ENCODE results near the gene PDZD2.
"Not testable (repeated sequence)": the region's sequence is repeated elsewhere in the genome, so short reads cannot be mapped to it uniquely, and the experiment has no call there.

Gene PDZD2

DNA sequence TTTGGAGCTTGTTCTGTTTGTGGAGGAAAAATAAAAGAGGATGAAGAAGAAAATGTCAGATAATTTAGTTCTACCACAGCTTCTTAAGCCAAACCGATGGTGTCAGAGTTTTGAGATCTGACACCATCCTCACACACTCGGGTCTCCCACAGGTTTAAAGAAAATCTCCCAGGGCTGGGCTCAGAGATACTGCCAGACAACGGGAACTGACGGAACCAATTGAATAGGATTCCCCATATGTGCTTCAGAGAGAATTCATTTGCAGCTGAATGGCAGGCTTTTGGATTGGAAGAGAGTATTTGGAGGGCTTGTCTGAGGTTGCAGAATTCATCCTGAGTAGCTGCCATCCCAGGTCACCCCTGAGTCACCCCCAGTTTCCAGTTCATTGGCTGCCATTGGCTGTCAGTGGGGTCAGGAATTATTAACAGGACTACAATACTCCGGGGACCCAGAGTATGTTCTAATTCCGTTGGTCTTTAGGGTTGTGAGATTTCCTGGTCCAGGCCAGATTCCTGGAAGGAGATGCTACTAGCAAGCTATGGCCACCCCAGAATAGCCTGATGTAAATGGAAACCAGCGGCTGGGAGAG is 131.3 kb downstream of the PDZD2 start:
- Histone ChIP-seq H3K9me3 (ENCODE audit: insufficient read depth, low read depth, low read length) (no peaks in the 10 kb centered on the region), H3K9ac (ENCODE audit: low read depth, low read length, poor library complexity, severe bottlenecking) (no peak overlapping the region), H3K36me3 (ENCODE audit: insufficient read depth, low read length) (no peaks in the 10 kb centered on the region), H3F3A (ENCODE audit: low read depth) (no peaks in the 10 kb centered on the region), H3K79me2 (ENCODE audit: insufficient read depth, low read length) (no peaks in the 10 kb centered on the region), H3K4me3 (ENCODE audit: low read length, poor library complexity, severe bottlenecking) (no peak overlapping the region), H3K27me3 (ENCODE audit: insufficient read depth, low read length, poor library complexity, severe bottlenecking) (no peaks in the 10 kb centered on the region), H3K4me1 (ENCODE audit: insufficient read depth, low read length, poor library complexity, severe bottlenecking) (no peaks in the 10 kb centered on the region), H2AFZ (ENCODE audit: low read length) (no peak overlapping the region), H3K4me2 (ENCODE audit: low read depth, low read length, poor library complexity, severe bottlenecking) (no peak overlapping the region), H4K20me1 (ENCODE audit: insufficient read depth, low read length, poor library complexity, severe bottlenecking) (no peaks in the 10 kb centered on the region), H3K9me2 (replicated peaks; ENCODE audit: low read depth, low read length) (no peaks in the 10 kb centered on the region)
- TF ChIP-seq, protein P1, sequence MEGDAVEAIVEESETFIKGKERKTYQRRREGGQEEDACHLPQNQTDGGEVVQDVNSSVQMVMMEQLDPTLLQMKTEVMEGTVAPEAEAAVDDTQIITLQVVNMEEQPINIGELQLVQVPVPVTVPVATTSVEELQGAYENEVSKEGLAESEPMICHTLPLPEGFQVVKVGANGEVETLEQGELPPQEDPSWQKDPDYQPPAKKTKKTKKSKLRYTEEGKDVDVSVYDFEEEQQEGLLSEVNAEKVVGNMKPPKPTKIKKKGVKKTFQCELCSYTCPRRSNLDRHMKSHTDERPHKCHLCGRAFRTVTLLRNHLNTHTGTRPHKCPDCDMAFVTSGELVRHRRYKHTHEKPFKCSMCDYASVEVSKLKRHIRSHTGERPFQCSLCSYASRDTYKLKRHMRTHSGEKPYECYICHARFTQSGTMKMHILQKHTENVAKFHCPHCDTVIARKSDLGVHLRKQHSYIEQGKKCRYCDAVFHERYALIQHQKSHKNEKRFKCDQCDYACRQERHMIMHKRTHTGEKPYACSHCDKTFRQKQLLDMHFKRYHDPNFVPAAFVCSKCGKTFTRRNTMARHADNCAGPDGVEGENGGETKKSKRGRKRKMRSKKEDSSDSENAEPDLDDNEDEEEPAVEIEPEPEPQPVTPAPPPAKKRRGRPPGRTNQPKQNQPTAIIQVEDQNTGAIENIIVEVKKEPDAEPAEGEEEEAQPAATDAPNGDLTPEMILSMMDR (conservative IDR thresholded peaks at IDR 0.05; ENCODE audit: low read length): no peak
- TF ChIP-seq EZH2phosphoT487 (IDR thresholded peaks at IDR 0.05; ENCODE audit: borderline replicate concordance): no peak

GRCh38 chr5:31770998-31771397 is 132.1 kb downstream of the PDZD2 start:
- Histone ChIP-seq H3K9ac (ENCODE audit: low read depth, low read length, poor library complexity, severe bottlenecking) (no peak overlapping the region), H3F3A (ENCODE audit: low read depth) (no peaks in the 10 kb centered on the region), H3K27me3 (ENCODE audit: insufficient read depth, low read length, poor library complexity, severe bottlenecking) (no peaks in the 10 kb centered on the region), H4K20me1 (ENCODE audit: insufficient read depth, low read length, poor library complexity, severe bottlenecking) (no peaks in the 10 kb centered on the region), H3K4me2 (ENCODE audit: low read depth, low read length, poor library complexity, severe bottlenecking) (no peak overlapping the region), H3K79me2 (ENCODE audit: insufficient read depth, low read length) (no peaks in the 10 kb centered on the region), H3K36me3 (ENCODE audit: insufficient read depth, low read length) (no peaks in the 10 kb centered on the region), H3K4me1 (ENCODE audit: insufficient read depth, low read length, poor library complexity, severe bottlenecking) (no peaks in the 10 kb centered on the region), H2AFZ (ENCODE audit: low read length) (no peak overlapping the region), H3K4me3 (ENCODE audit: low read length, poor library complexity, severe bottlenecking) (no peak overlapping the region), H3K9me2 (replicated peaks; ENCODE audit: low read depth, low read length) (no peaks in the 10 kb centered on the region), H3K9me3 (ENCODE audit: insufficient read depth, low read depth, low read length) (no peaks in the 10 kb centered on the region)
- TF ChIP-seq, protein P1 (conservative IDR thresholded peaks at IDR 0.05; ENCODE audit: low read length): no peak
- TF ChIP-seq EZH2phosphoT487 (IDR thresholded peaks at IDR 0.05; ENCODE audit: borderline replicate concordance): no peak

DNA sequence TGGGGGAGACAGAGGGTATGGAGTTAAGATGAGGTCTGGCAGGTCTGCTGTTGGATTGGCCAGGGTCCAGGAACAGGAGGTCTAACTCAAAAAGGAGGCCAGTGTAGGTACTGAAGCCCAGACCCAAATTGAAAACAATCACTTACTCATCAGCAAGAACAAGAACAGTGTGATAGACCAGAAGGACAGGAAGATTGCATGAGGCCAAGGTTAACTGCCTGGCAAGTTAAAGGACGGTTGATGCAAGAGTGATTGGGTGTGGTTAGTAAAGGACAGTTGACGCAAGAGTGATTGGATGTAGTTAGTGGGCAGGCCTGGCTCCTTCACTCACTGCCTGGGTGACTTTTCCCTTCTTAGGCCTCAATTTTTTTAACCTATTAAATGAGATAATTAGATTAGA is 132.6 kb downstream of the PDZD2 start:
- Histone ChIP-seq H3K4me1 (ENCODE audit: insufficient read depth, low read length, poor library complexity, severe bottlenecking) (no peaks in the 10 kb centered on the region), H3K79me2 (ENCODE audit: insufficient read depth, low read length) (no peaks in the 10 kb centered on the region), H4K20me1 (ENCODE audit: insufficient read depth, low read length, poor library complexity, severe bottlenecking) (no peaks in the 10 kb centered on the region), H3K4me2 (ENCODE audit: low read depth, low read length, poor library complexity, severe bottlenecking) (no peak overlapping the region), H3K9ac (ENCODE audit: low read depth, low read length, poor library complexity, severe bottlenecking) (no peak overlapping the region), H3K4me3 (ENCODE audit: low read length, poor library complexity, severe bottlenecking) (no peak overlapping the region), H3K9me3 (ENCODE audit: insufficient read depth, low read depth, low read length) (no peaks in the 10 kb centered on the region), H3K36me3 (ENCODE audit: insufficient read depth, low read length) (no peaks in the 10 kb centered on the region), H3K9me2 (replicated peaks; ENCODE audit: low read depth, low read length) (no peaks in the 10 kb centered on the region), H3K27me3 (ENCODE audit: insufficient read depth, low read length, poor library complexity, severe bottlenecking) (no peaks in the 10 kb centered on the region), H2AFZ (ENCODE audit: low read length) (no peak overlapping the region), H3F3A (ENCODE audit: low read depth) (no peaks in the 10 kb centered on the region)
- TF ChIP-seq, protein P1 (conservative IDR thresholded peaks at IDR 0.05; ENCODE audit: low read length): no peak
- TF ChIP-seq EZH2phosphoT487 (IDR thresholded peaks at IDR 0.05; ENCODE audit: borderline replicate concordance): no peak

DNA sequence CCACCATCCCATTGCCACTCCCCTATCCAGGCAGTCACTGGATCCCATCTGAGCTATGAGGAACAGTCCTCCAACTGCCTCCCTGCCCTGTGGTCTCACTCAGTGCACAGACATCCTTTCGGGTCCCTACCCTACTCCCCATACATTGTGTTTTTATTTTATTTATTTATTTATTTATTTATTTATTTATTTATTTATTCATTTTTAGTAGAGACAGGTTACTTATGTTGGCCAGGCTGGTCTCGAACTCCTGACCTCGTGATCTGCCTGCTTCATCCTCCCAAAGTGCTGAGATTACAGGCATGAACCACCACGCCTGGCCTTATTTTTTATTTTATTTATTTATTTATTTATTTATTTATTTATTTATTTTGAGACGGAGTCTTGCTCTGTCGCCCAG is 137.4 kb downstream of the PDZD2 start:
- not testable (repeated sequence) for H3F3A ChIP-seq (ENCODE audit: low read depth); H2AFZ ChIP-seq (ENCODE audit: low read length); H3K9ac ChIP-seq (ENCODE audit: low read depth, low read length, poor library complexity, severe bottlenecking); H3K4me1 ChIP-seq (ENCODE audit: insufficient read depth, low read length, poor library complexity, severe bottlenecking); H3K4me2 ChIP-seq (ENCODE audit: low read depth, low read length, poor library complexity, severe bottlenecking); H3K4me3 ChIP-seq (ENCODE audit: low read length, poor library complexity, severe bottlenecking); H3K9me2 ChIP-seq (replicated peaks; ENCODE audit: low read depth, low read length); H3K79me2 ChIP-seq (ENCODE audit: insufficient read depth, low read length); H3K9me3 ChIP-seq (ENCODE audit: insufficient read depth, low read depth, low read length); H3K36me3 ChIP-seq (ENCODE audit: insufficient read depth, low read length); H3K27me3 ChIP-seq (ENCODE audit: insufficient read depth, low read length, poor library complexity, severe bottlenecking); H4K20me1 ChIP-seq (ENCODE audit: insufficient read depth, low read length, poor library complexity, severe bottlenecking)

All from Loucy (cell line).